ENCODE data around the gene SLC25A28.
"Not testable (repeated sequence)": the region's sequence is repeated elsewhere in the genome, so short reads cannot be mapped to it uniquely, and the experiment has no call there.

Gene SLC25A28

DNA sequence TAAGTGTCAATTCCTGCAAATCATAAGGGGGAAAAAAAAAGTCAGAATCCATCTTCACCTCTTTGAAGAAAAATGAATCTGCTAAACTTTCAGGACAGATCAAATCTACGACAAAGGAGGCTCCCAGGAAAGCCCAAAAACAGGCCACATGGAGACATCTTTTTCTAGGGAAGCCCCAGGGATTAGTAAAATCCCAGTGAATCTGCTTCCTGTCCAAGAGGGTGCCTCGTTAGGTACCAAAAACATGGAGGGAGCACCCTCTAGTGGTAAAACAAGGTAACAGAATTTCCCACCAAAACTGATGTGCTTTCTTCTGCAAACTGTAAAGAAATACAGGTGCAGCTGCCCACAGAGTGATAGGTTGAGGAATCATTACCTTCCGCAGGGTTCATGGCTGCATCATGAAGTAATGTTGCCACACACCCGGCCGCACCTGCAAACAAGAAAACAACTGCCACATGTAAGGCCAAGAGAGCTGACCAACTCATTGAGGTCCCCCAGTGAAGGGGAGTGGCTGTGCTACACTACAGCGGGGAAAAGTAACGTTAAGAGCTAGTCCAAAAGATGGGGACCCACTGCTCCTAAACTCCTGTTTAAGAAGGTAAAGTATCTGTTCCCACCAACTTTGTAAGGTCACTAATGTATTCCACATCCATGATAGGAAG lies 7.9 kb downstream of the SLC25A28 start:
- H3K4me3 ChIP-seq (ENCODE audit: insufficient read depth, low read depth, low read length, poor library complexity, severe bottlenecking) = no peak overlapping the region
- H3K27me3 ChIP-seq (replicated peaks; ENCODE audit: control insufficient read depth, insufficient read depth, low read length, poor library complexity, severe bottlenecking) = no peaks in the 10 kb centered on the region
- H3K9me3 ChIP-seq (ENCODE audit: control insufficient read depth, low read length) = no peaks in the 10 kb centered on the region
- H3K27ac ChIP-seq (ENCODE audit: insufficient read depth, low read length, poor library complexity, severe bottlenecking) = no peak overlapping the region
- peak in 1 of 3 donors; percentile 10 for DNase-seq
- H3K36me3 ChIP-seq (ENCODE audit: control insufficient read depth, insufficient read depth, low read length) = peaks cover 17% of the 10 kb centered on the region
- H3K4me1 ChIP-seq (ENCODE audit: control insufficient read depth, insufficient read depth, low read length, poor library complexity, severe bottlenecking) = peaks cover 3% of the 10 kb centered on the region

DNA sequence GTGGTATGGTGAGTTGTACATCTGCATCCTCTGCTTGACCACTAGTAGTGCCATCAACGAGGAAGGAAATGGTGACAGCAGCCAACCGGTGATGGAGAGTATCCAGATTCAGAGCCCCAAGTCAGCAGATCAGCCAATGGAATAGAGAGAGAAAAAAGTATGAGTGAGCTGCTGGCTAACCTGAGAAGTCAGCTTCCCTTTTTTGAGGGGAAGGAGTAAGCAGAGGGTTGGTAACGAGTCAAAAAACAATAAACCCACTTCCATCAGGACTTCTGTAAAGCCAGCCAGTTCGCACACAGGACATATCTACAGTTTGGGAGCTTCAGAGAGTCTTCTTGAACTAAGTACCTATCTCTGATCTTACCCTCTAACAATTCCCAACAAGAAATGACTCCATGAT lies 8.9 kb downstream of the SLC25A28 start:
- peaks cover 17% of the 10 kb centered on the region for H3K36me3 ChIP-seq (ENCODE audit: control insufficient read depth, insufficient read depth, low read length)
- H3K4me1 ChIP-seq (ENCODE audit: control insufficient read depth, insufficient read depth, low read length, poor library complexity, severe bottlenecking) = peaks cover 3% of the 10 kb centered on the region
- no peaks in the 10 kb centered on the region for H3K9me3 ChIP-seq (ENCODE audit: control insufficient read depth, low read length)
- H3K4me3 ChIP-seq (ENCODE audit: insufficient read depth, low read depth, low read length, poor library complexity, severe bottlenecking) = no peak overlapping the region
- no peaks in the 10 kb centered on the region for H3K27me3 ChIP-seq (replicated peaks; ENCODE audit: control insufficient read depth, insufficient read depth, low read length, poor library complexity, severe bottlenecking)
- no peak for DNase-seq
- H3K27ac ChIP-seq (ENCODE audit: insufficient read depth, low read length, poor library complexity, severe bottlenecking) = no peak overlapping the region

DNA sequence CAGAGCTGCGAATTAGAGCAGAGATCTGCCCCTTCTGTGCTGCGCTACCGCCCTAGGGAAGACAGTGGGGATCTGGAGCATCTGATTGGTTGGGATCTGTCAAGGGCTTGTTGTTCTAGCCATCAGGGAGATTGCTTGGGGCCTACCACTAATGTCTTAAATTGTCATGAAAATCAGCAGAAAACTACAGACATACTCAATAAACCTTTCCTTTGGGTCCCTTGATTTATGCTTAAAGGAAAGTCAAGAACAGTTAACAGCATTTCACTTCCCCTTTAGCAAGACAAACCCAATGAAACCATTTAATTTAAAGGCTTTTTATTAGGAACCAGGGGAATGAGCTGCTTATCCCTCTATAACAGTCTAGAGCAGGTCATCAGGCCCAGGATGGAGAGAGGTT lies 10.0 kb downstream of the SLC25A28 start:
- no peaks in the 10 kb centered on the region for H3K9me3 ChIP-seq (ENCODE audit: control insufficient read depth, low read length)
- H3K4me1 ChIP-seq (ENCODE audit: control insufficient read depth, insufficient read depth, low read length, poor library complexity, severe bottlenecking) = peaks cover 3% of the 10 kb centered on the region
- H3K27me3 ChIP-seq (replicated peaks; ENCODE audit: control insufficient read depth, insufficient read depth, low read length, poor library complexity, severe bottlenecking) = no peaks in the 10 kb centered on the region
- no peak overlapping the region for H3K4me3 ChIP-seq (ENCODE audit: insufficient read depth, low read depth, low read length, poor library complexity, severe bottlenecking)
- no peak overlapping the region for H3K27ac ChIP-seq (ENCODE audit: insufficient read depth, low read length, poor library complexity, severe bottlenecking)
- no peak for DNase-seq
- peaks cover 17% of the 10 kb centered on the region for H3K36me3 ChIP-seq (ENCODE audit: control insufficient read depth, insufficient read depth, low read length)

DNA sequence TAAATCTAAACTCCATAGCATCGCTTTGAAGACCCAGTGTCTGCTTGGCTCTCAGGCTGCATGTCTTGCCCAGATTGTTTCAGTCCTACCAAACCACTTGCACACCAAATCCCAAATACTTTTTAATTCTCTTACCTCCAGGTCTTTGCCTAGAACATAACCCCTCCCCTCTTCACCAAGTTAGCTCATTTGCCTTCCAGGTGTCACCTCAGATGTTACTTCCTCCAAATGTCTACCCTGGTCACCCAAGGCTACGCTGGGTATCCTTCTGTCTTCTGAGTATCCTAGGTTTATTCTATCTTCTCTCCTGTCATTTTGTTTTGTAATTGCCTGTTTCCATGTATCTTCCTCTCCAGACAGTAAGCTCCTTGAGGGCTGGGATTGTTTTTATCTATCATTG lies 11.1 kb downstream of the SLC25A28 start:
- Histone ChIP-seq H3K4me3 (ENCODE audit: insufficient read depth, low read depth, low read length, poor library complexity, severe bottlenecking) (no peak overlapping the region), H3K9me3 (ENCODE audit: control insufficient read depth, low read length) (no peaks in the 10 kb centered on the region), H3K4me1 (ENCODE audit: control insufficient read depth, insufficient read depth, low read length, poor library complexity, severe bottlenecking) (peaks cover 3% of the 10 kb centered on the region), H3K36me3 (ENCODE audit: control insufficient read depth, insufficient read depth, low read length) (peaks cover 17% of the 10 kb centered on the region), H3K27ac (ENCODE audit: insufficient read depth, low read length, poor library complexity, severe bottlenecking) (no peak overlapping the region), H3K27me3 (replicated peaks; ENCODE audit: control insufficient read depth, insufficient read depth, low read length, poor library complexity, severe bottlenecking) (no peaks in the 10 kb centered on the region)
- no peak for DNase-seq

DNA sequence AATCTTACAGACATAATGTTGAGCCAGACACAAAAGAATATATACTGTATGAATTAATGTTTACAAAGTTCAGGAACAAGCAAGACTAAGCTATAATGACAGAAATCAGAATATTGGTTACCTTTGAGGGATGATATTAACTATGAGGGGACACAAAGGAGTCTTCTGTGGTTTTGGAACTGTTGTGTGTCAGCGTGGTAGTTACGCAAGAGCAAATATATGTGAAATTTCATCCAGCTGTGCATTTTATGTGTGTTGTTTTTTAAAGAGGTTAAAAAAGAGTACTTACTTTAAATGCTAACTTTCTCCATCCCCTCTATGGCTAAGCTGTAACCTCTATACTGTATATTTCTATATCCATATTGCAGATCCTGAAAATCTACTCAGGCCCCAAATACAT lies 14.9 kb downstream of the SLC25A28 start:
- no peaks in the 10 kb centered on the region for H3K27me3 ChIP-seq (replicated peaks; ENCODE audit: control insufficient read depth, insufficient read depth, low read length, poor library complexity, severe bottlenecking)
- no peaks in the 10 kb centered on the region for H3K9me3 ChIP-seq (ENCODE audit: control insufficient read depth, low read length)
- H3K4me1 ChIP-seq (ENCODE audit: control insufficient read depth, insufficient read depth, low read length, poor library complexity, severe bottlenecking) = no peaks in the 10 kb centered on the region
- H3K4me3 ChIP-seq (ENCODE audit: insufficient read depth, low read depth, low read length, poor library complexity, severe bottlenecking) = no peak overlapping the region
- no peak for DNase-seq
- H3K36me3 ChIP-seq (ENCODE audit: control insufficient read depth, insufficient read depth, low read length) = peaks cover 4% of the 10 kb centered on the region
- H3K27ac ChIP-seq (ENCODE audit: insufficient read depth, low read length, poor library complexity, severe bottlenecking) = no peak overlapping the region

DNA sequence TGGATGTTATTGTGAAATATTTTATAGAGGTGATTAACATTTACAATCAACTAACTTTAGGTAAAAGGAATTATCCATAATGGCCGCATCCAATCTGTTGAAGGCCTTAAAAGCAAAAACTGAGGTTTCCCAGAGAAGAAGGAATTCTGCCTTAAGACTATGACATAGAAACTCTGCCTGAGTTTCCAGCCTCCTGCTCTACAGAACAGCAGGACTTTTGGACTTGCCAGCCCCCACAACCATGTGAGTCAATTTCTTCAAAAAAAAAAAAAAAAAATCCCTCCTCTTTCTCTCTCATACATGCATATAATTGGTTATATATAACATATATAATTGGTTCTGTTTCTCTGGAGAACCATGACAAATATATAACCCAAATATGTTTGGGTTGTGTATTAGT lies 15.4 kb downstream of the SLC25A28 start:
- Histone ChIP-seq H3K9me3 (ENCODE audit: control insufficient read depth, low read length) (no peaks in the 10 kb centered on the region), H3K27me3 (replicated peaks; ENCODE audit: control insufficient read depth, insufficient read depth, low read length, poor library complexity, severe bottlenecking) (no peaks in the 10 kb centered on the region), H3K4me1 (ENCODE audit: control insufficient read depth, insufficient read depth, low read length, poor library complexity, severe bottlenecking) (no peaks in the 10 kb centered on the region), H3K27ac (ENCODE audit: insufficient read depth, low read length, poor library complexity, severe bottlenecking) (no peak overlapping the region), H3K36me3 (ENCODE audit: control insufficient read depth, insufficient read depth, low read length) (no peaks in the 10 kb centered on the region), H3K4me3 (ENCODE audit: insufficient read depth, low read depth, low read length, poor library complexity, severe bottlenecking) (no peak overlapping the region)
- no peak for DNase-seq

DNA sequence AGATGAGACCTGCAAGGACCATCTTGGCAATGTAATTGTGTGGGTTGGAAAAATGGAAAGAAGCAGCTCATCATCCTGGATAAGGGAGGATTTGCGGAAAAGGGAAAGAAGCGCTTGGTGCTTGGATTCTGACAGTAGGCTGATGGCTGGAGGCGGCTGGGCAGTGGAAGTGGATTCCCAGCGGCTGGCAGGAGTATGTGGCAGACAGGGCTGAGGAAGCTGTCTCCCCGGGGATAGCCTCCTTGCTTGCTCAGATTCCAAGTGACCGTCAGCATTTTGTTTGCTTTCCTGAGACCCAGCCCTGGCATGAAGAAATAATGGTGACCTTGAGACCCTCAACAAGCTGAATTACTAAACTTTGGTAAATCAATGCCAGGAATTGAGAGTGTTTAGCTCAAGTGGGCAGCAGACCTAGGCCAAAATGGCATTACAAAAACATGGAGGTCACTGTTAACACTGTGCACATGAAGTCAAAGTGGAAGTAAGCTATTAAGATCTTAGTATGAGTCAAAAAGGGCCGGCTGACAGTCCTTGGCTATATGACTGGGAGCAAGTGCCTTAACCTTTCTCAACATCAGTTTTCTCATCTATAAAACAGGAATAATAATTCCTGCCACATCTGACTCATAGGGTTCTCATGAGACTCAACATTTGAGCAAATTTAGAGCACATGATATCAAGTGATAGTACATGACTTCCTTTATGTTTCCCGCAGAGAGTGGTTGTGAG lies 21.3 kb downstream of the SLC25A28 start:
- no peak overlapping the region for H3K4me3 ChIP-seq (ENCODE audit: insufficient read depth, low read depth, low read length, poor library complexity, severe bottlenecking)
- no peak overlapping the region for H3K27ac ChIP-seq (ENCODE audit: insufficient read depth, low read length, poor library complexity, severe bottlenecking)
- DNase-seq = no peak
- H3K36me3 ChIP-seq (ENCODE audit: control insufficient read depth, insufficient read depth, low read length) = no peaks in the 10 kb centered on the region
- H3K4me1 ChIP-seq (ENCODE audit: control insufficient read depth, insufficient read depth, low read length, poor library complexity, severe bottlenecking) = no peaks in the 10 kb centered on the region
- no peaks in the 10 kb centered on the region for H3K9me3 ChIP-seq (ENCODE audit: control insufficient read depth, low read length)
- no peaks in the 10 kb centered on the region for H3K27me3 ChIP-seq (replicated peaks; ENCODE audit: control insufficient read depth, insufficient read depth, low read length, poor library complexity, severe bottlenecking)

DNA sequence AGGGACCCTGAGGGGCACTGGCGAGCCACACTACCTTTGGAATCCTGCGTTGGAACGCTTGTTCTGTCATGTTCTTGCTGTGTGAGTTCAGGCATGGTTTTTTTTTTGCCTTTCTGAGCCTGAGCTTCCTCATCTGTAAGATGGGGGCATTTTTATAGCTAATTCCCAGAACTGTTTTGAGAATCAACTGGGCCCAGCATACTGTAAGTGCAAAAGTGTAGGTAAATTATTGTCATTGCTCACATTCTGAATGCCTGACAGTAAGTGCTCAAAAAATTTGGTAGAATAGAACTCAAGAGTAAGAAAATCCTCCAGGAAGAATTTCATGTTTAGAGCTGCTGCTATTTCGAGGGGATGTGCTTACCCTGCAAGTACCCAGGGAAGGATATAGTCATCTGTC lies 22.2 kb downstream of the SLC25A28 start:
- no peak for DNase-seq
- H3K4me1 ChIP-seq (ENCODE audit: control insufficient read depth, insufficient read depth, low read length, poor library complexity, severe bottlenecking) = no peaks in the 10 kb centered on the region
- H3K36me3 ChIP-seq (ENCODE audit: control insufficient read depth, insufficient read depth, low read length) = no peaks in the 10 kb centered on the region
- H3K4me3 ChIP-seq (ENCODE audit: insufficient read depth, low read depth, low read length, poor library complexity, severe bottlenecking) = no peak overlapping the region
- H3K9me3 ChIP-seq (ENCODE audit: control insufficient read depth, low read length) = no peaks in the 10 kb centered on the region
- no peak overlapping the region for H3K27ac ChIP-seq (ENCODE audit: insufficient read depth, low read length, poor library complexity, severe bottlenecking)
- no peaks in the 10 kb centered on the region for H3K27me3 ChIP-seq (replicated peaks; ENCODE audit: control insufficient read depth, insufficient read depth, low read length, poor library complexity, severe bottlenecking)

DNA sequence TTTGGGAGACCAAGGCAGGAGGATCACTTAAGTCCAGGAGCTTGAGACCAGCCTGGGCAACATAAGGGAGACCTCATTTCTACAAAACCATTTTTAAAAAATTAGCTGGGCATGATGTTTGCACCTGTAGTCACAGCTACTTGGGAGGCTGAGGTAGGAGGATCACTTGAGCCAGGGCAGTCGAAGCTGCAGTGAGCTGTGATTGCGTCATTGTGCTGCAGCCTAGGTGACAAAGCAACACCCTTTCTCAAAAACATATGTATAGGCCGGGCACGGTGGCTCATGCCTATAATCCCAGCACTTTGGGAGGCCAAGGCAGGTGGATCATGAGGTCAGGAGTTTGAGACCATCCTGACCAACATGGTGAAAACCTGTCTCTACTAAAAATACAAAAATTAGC lies 23.5 kb downstream of the SLC25A28 start:
- not testable (repeated sequence) for H3K36me3 ChIP-seq (ENCODE audit: control insufficient read depth, insufficient read depth, low read length); H3K4me3 ChIP-seq (ENCODE audit: insufficient read depth, low read depth, low read length, poor library complexity, severe bottlenecking); H3K27me3 ChIP-seq (replicated peaks; ENCODE audit: control insufficient read depth, insufficient read depth, low read length, poor library complexity, severe bottlenecking); H3K27ac ChIP-seq (ENCODE audit: insufficient read depth, low read length, poor library complexity, severe bottlenecking); H3K4me1 ChIP-seq (ENCODE audit: control insufficient read depth, insufficient read depth, low read length, poor library complexity, severe bottlenecking); DNase-seq; H3K9me3 ChIP-seq (ENCODE audit: control insufficient read depth, low read length)

DNA sequence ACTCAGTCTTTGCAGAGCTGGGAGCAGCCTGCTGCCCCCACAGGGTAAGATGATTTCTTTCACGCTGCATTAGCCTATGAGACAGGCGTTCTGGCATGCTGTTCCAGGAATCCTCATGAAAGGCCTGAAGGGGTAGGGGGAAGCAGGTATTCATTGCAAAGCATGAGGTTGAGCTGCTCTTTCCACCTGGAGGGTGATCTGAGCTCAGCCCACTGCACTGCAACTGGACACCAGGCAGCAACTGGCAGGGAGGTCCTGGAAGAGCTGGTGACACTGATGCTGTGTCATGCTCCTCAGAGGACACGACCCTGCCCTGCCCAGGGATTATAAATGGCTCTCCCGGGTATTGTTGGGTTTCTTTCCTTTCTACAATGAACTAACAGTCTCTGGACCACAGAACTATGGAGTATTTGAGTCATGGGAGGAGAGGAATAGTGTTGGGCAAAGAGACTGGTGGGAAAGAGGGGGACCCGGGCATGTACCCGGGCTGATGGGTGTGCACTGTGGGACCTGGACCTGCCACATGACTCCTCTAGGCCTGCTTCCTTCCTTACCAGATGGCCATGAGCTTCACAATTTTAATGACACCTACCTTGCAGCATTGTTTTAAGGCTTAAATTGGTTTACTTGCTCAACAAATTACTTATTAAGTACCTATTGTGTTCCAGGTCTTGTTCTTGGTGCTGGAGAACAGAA lies 24.3 kb downstream of the SLC25A28 start:
- no peaks in the 10 kb centered on the region for H3K36me3 ChIP-seq (ENCODE audit: control insufficient read depth, insufficient read depth, low read length)
- no peak overlapping the region for H3K27ac ChIP-seq (ENCODE audit: insufficient read depth, low read length, poor library complexity, severe bottlenecking)
- no peaks in the 10 kb centered on the region for H3K9me3 ChIP-seq (ENCODE audit: control insufficient read depth, low read length)
- no peak for DNase-seq
- H3K4me3 ChIP-seq (ENCODE audit: insufficient read depth, low read depth, low read length, poor library complexity, severe bottlenecking) = no peak overlapping the region
- no peaks in the 10 kb centered on the region for H3K27me3 ChIP-seq (replicated peaks; ENCODE audit: control insufficient read depth, insufficient read depth, low read length, poor library complexity, severe bottlenecking)
- no peaks in the 10 kb centered on the region for H3K4me1 ChIP-seq (ENCODE audit: control insufficient read depth, insufficient read depth, low read length, poor library complexity, severe bottlenecking)
